ENCODE data around the gene ADGRE3.

GRCh38 chr19:14619404-14619803 lies 55.2 kb downstream of the ADGRE3 start:
- TF ChIP-seq CTCF (IDR thresholded peaks at IDR 0.05) (no peak), EZH2phosphoT487 (IDR thresholded peaks at IDR 0.05) (no peak)
